ENCODE measurements around the gene SERPINF2.

The SERPINF2 gene

GRCh38 chr17:1773696-1774181, 31.1 kb downstream of the SERPINF2 start:
- peaks cover 36% of the 10 kb centered on the region for H3K36me3 ChIP-seq (ENCODE audit: insufficient read depth, low read depth, low read length)

GRCh38 chr17:1774390-1775176, 31.9 kb downstream of the SERPINF2 start:
- Histone ChIP-seq H3K27me3 (ENCODE audit: insufficient read depth, low read length) (no peaks in the 10 kb centered on the region), H3K4me3 (ENCODE audit: low read length) (no peak overlapping the region), H3K36me3 (ENCODE audit: insufficient read depth, low read depth, low read length) (peaks cover 39% of the 10 kb centered on the region), H3K9me3 (ENCODE audit: insufficient read depth, low read depth, low read length) (no peaks in the 10 kb centered on the region), H3K4me1 (ENCODE audit: insufficient read depth, low read length) (peaks cover 6% of the 10 kb centered on the region), H3K9ac (ENCODE audit: low read depth, low read length) (no peak overlapping the region), H3K27ac (ENCODE audit: low read length) (no peak overlapping the region)

More at GRCh38 chr17:1773696-1774181, 31.1 kb downstream of the SERPINF2 start:
- peaks cover 8% of the 10 kb centered on the region for H3K4me1 ChIP-seq (ENCODE audit: insufficient read depth, low read length)
- no peak overlapping the region for H3K4me3 ChIP-seq (ENCODE audit: low read length)
- H3K27ac ChIP-seq (ENCODE audit: low read length) = no peak overlapping the region
- H3K9ac ChIP-seq (ENCODE audit: low read depth, low read length) = no peak overlapping the region
- H3K27me3 ChIP-seq (ENCODE audit: insufficient read depth, low read length) = no peaks in the 10 kb centered on the region
- no peaks in the 10 kb centered on the region for H3K9me3 ChIP-seq (ENCODE audit: insufficient read depth, low read depth, low read length)

GRCh38 chr17:1776328-1776727, 33.7 kb downstream of the SERPINF2 start:
- Histone ChIP-seq H3K4me3 (ENCODE audit: low read length) (no peak overlapping the region), H3K27ac (ENCODE audit: low read length) (no peak overlapping the region), H3K9me3 (ENCODE audit: insufficient read depth, low read depth, low read length) (no peaks in the 10 kb centered on the region), H3K36me3 (ENCODE audit: insufficient read depth, low read depth, low read length) (peaks cover 50% of the 10 kb centered on the region), H3K27me3 (ENCODE audit: insufficient read depth, low read length) (no peaks in the 10 kb centered on the region), H3K4me1 (ENCODE audit: insufficient read depth, low read length) (no peaks in the 10 kb centered on the region), H3K9ac (ENCODE audit: low read depth, low read length) (no peak overlapping the region)

GRCh38 chr17:1776857-1777256, 34.2 kb downstream of the SERPINF2 start:
- Histone ChIP-seq H3K9ac (ENCODE audit: low read depth, low read length) (no peak overlapping the region), H3K36me3 (ENCODE audit: insufficient read depth, low read depth, low read length) (peaks cover 55% of the 10 kb centered on the region), H3K27ac (ENCODE audit: low read length) (no peak overlapping the region), H3K4me3 (ENCODE audit: low read length) (no peak overlapping the region), H3K4me1 (ENCODE audit: insufficient read depth, low read length) (no peaks in the 10 kb centered on the region), H3K9me3 (ENCODE audit: insufficient read depth, low read depth, low read length) (no peaks in the 10 kb centered on the region), H3K27me3 (ENCODE audit: insufficient read depth, low read length) (no peaks in the 10 kb centered on the region)

GRCh38 chr17:1779571-1780131, 37.0 kb downstream of the SERPINF2 start:
- H3K27me3 ChIP-seq (ENCODE audit: insufficient read depth, low read length) = no peaks in the 10 kb centered on the region
- H3K9me3 ChIP-seq (ENCODE audit: insufficient read depth, low read depth, low read length) = no peaks in the 10 kb centered on the region
- peaks cover 81% of the 10 kb centered on the region for H3K36me3 ChIP-seq (ENCODE audit: insufficient read depth, low read depth, low read length)
- H3K4me3 ChIP-seq (ENCODE audit: low read length) = no peak overlapping the region
- H3K9ac ChIP-seq (ENCODE audit: low read depth, low read length) = no peak overlapping the region
- no peaks in the 10 kb centered on the region for H3K4me1 ChIP-seq (ENCODE audit: insufficient read depth, low read length)
- H3K27ac ChIP-seq (ENCODE audit: low read length) = no peak overlapping the region

GRCh38 chr17:1782171-1782567, 39.5 kb downstream of the SERPINF2 start:
- Histone ChIP-seq H3K9ac (ENCODE audit: low read depth, low read length) (no peak overlapping the region), H3K4me3 (ENCODE audit: low read length) (no peak overlapping the region), H3K9me3 (ENCODE audit: insufficient read depth, low read depth, low read length) (no peaks in the 10 kb centered on the region), H3K4me1 (ENCODE audit: insufficient read depth, low read length) (no peaks in the 10 kb centered on the region), H3K36me3 (ENCODE audit: insufficient read depth, low read depth, low read length) (peaks cover 77% of the 10 kb centered on the region), H3K27ac (ENCODE audit: low read length) (no peak overlapping the region), H3K27me3 (ENCODE audit: insufficient read depth, low read length) (no peaks in the 10 kb centered on the region)

GRCh38 chr17:1783271-1783670, 40.6 kb downstream of the SERPINF2 start:
- no peaks in the 10 kb centered on the region for H3K9me3 ChIP-seq (ENCODE audit: insufficient read depth, low read depth, low read length)
- H3K4me1 ChIP-seq (ENCODE audit: insufficient read depth, low read length) = no peaks in the 10 kb centered on the region
- no peaks in the 10 kb centered on the region for H3K27me3 ChIP-seq (ENCODE audit: insufficient read depth, low read length)
- H3K4me3 ChIP-seq (ENCODE audit: low read length) = no peak overlapping the region
- H3K9ac ChIP-seq (ENCODE audit: low read depth, low read length) = no peak overlapping the region
- H3K27ac ChIP-seq (ENCODE audit: low read length) = no peak overlapping the region
- peaks cover 69% of the 10 kb centered on the region for H3K36me3 ChIP-seq (ENCODE audit: insufficient read depth, low read depth, low read length)

- H3K4me3 ChIP-seq (ENCODE audit: low read length) = no peak overlapping the region
- peaks cover 64% of the 10 kb centered on the region for H3K36me3 ChIP-seq (ENCODE audit: insufficient read depth, low read depth, low read length)
- no peaks in the 10 kb centered on the region for H3K4me1 ChIP-seq (ENCODE audit: insufficient read depth, low read length)
- H3K9me3 ChIP-seq (ENCODE audit: insufficient read depth, low read depth, low read length) = no peaks in the 10 kb centered on the region
- H3K9ac ChIP-seq (ENCODE audit: low read depth, low read length) = no peak overlapping the region
- H3K27me3 ChIP-seq (ENCODE audit: insufficient read depth, low read length) = no peaks in the 10 kb centered on the region
- no peak overlapping the region for H3K27ac ChIP-seq (ENCODE audit: low read length)
Observed at GRCh38 chr17:1783834-1784611, 41.4 kb downstream of the SERPINF2 start.

- Histone ChIP-seq H3K9ac (ENCODE audit: low read depth, low read length) (no peak overlapping the region), H3K9me3 (ENCODE audit: insufficient read depth, low read depth, low read length) (no peaks in the 10 kb centered on the region), H3K36me3 (ENCODE audit: insufficient read depth, low read depth, low read length) (peaks cover 54% of the 10 kb centered on the region), H3K27me3 (ENCODE audit: insufficient read depth, low read length) (no peaks in the 10 kb centered on the region), H3K4me1 (ENCODE audit: insufficient read depth, low read length) (no peaks in the 10 kb centered on the region), H3K27ac (ENCODE audit: low read length) (no peak overlapping the region), H3K4me3 (ENCODE audit: low read length) (no peak overlapping the region)
Observed at GRCh38 chr17:1785930-1786329, 43.3 kb downstream of the SERPINF2 start.

GRCh38 chr17:1786708-1787107, 44.0 kb downstream of the SERPINF2 start:
- Histone ChIP-seq H3K36me3 (ENCODE audit: insufficient read depth, low read depth, low read length) (peaks cover 47% of the 10 kb centered on the region), H3K4me3 (ENCODE audit: low read length) (no peak overlapping the region), H3K9ac (ENCODE audit: low read depth, low read length) (no peak overlapping the region), H3K27me3 (ENCODE audit: insufficient read depth, low read length) (no peaks in the 10 kb centered on the region), H3K9me3 (ENCODE audit: insufficient read depth, low read depth, low read length) (no peaks in the 10 kb centered on the region), H3K4me1 (ENCODE audit: insufficient read depth, low read length) (no peaks in the 10 kb centered on the region), H3K27ac (ENCODE audit: low read length) (no peak overlapping the region)

GRCh38 chr17:1787301-1787902, 44.7 kb downstream of the SERPINF2 start:
- Histone ChIP-seq H3K27me3 (ENCODE audit: insufficient read depth, low read length) (no peaks in the 10 kb centered on the region), H3K9me3 (ENCODE audit: insufficient read depth, low read depth, low read length) (no peaks in the 10 kb centered on the region), H3K9ac (ENCODE audit: low read depth, low read length) (no peak overlapping the region), H3K4me1 (ENCODE audit: insufficient read depth, low read length) (no peaks in the 10 kb centered on the region), H3K36me3 (ENCODE audit: insufficient read depth, low read depth, low read length) (peaks cover 42% of the 10 kb centered on the region), H3K27ac (ENCODE audit: low read length) (no peak overlapping the region), H3K4me3 (ENCODE audit: low read length) (no peak overlapping the region)

Measured in iPS-20b (cell line).